ENCODE results near the gene DNMT3B. TPM values are rescaled to one million over a fixed set of nuclear protein-coding genes. Genes with fewer than 3 reads are reported as not detected.

DNMT3B gene
- total and polyA plus RNA-seq, 9 of the 15 experiments (the other 6 are each of a cell fraction or from before 2014, with no cell fraction given): 9.3 to 74.8 (median 49.1) TPM

GRCh38 chr20:32841632-32842031, 79.4 kb downstream of the DNMT3B start (continued):
- TF ChIP-seq, protein P1, sequence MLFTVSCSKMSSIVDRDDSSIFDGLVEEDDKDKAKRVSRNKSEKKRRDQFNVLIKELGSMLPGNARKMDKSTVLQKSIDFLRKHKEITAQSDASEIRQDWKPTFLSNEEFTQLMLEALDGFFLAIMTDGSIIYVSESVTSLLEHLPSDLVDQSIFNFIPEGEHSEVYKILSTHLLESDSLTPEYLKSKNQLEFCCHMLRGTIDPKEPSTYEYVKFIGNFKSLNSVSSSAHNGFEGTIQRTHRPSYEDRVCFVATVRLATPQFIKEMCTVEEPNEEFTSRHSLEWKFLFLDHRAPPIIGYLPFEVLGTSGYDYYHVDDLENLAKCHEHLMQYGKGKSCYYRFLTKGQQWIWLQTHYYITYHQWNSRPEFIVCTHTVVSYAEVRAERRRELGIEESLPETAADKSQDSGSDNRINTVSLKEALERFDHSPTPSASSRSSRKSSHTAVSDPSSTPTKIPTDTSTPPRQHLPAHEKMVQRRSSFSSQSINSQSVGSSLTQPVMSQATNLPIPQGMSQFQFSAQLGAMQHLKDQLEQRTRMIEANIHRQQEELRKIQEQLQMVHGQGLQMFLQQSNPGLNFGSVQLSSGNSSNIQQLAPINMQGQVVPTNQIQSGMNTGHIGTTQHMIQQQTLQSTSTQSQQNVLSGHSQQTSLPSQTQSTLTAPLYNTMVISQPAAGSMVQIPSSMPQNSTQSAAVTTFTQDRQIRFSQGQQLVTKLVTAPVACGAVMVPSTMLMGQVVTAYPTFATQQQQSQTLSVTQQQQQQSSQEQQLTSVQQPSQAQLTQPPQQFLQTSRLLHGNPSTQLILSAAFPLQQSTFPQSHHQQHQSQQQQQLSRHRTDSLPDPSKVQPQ (CRISPR knock-in tag; IDR thresholded peaks at IDR 0.05; ENCODE audit: borderline replicate concordance): no peak
- no peak for TF ChIP-seq MTA3 (IDR thresholded peaks at IDR 0.05; ENCODE audit: borderline replicate concordance)

DNA sequence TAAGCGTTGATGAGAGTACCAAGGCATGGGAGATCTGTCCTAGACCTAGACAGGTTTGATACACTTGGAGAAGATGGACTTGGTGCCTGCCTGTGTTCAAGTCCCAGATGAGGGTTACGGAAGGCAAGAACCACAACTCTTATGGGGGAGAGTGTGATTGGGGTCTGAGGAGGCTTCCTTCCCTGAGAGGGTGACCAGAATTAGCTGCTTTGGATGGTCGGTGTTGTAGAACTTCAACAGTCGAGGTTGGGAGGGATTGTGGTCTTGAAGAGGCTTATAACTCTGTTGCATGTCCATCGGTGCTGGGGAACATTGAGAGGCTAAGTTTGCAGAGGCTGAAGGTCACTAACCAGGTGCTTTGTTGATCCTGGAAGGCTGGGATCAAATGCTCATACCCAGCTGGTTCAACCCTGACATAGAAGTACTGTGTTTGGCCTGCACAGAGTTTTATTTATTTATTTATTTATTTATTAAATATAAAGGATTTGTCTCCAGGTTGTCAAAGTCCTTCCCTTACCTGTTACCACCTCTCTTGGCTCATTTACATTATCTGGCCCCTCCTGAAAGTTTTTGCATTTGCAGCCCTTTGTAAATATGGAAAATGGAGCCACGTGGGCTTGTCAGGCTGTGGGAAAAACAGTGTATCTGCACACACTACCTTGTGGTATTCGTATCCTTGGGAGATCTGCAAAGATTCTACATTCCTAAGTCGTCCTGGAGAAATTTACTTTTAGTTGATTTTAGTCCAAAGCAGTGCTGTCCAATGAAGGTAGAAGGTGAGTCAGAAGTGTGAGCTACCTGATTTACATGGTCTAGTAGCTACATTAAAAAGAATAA, 80.7 kb downstream of the DNMT3B start:
- no peak overlapping the region for H2AFZ ChIP-seq (ENCODE audit: low read depth, low read length)
- 89% methylated on average over 8 of the region's 8 CpGs for WGBS (ENCODE audit: insufficient coverage, low coverage, missing lambda C conversion rate)
- peaks cover 22% of the 10 kb centered on the region for H3K79me2 ChIP-seq (ENCODE audit: control insufficient read depth, insufficient read depth, low read length)
- ATAC-seq (no peak), DNase-seq (ENCODE audit: extremely low read depth in 1 of 4, low spot score in 3 of 4) (no peak), FAIRE-seq (no peak)
- H4K20me1 ChIP-seq (replicated peaks; ENCODE audit: control insufficient read depth, insufficient read depth, low read length): 0 out of 2 replicates have a peak, but pooled peaks cover 5% of the 10 kb centered on the region
- H3K4me3 ChIP-seq: no peak overlapping the region
- CTCF ChIA-PET (ENCODE audit: low intra/inter-chr PET ratio): no interaction called here
- no peaks in the 10 kb centered on the region for H3K4me1 ChIP-seq (replicated peaks in 1 of 2; ENCODE audit: control insufficient read depth in 2 of 2, insufficient read depth in 2 of 2, low read length in 2 of 2)
- H3K9me1 ChIP-seq (ENCODE audit: control insufficient read depth, insufficient read depth, low read length): peaks cover 2% of the 10 kb centered on the region
- H3K4me2 ChIP-seq (ENCODE audit: insufficient read depth, low read length): no peak overlapping the region
- POLR2A ChIA-PET: interaction anchor here (1.0 to 4.0 kb wide), 8 partner anchors 8 to 30 kb away, joined by 4 to 23 read pairs (median 6); partner anchors contain the start of gene MAPRE1
- BruUV-seq (replicated peaks): no TSS peak
- H3K36me3 ChIP-seq (ENCODE audit: control insufficient read depth, insufficient read depth, low read length): peaks cover 89% of the 10 kb centered on the region
- H3K27ac ChIP-seq (ENCODE audit: extremely low read depth, low read depth, low read length): no peak overlapping the region
- no peaks in the 10 kb centered on the region for H3K9me3 ChIP-seq (replicated peaks; ENCODE audit: control insufficient read depth, insufficient read depth, low read depth, low read length)
- no peak overlapping the region for H3K9ac ChIP-seq (ENCODE audit: insufficient read depth in 1 of 2, low read depth in 2 of 2, low read length in 2 of 2)
- in situ Hi-C loops (cut with MboI) (no loop called here), intact Hi-C loops (cut with micrococcal nuclease) (no loop called here)
- no peak for TF ChIP-seq GATAD2A (IDR thresholded peaks at IDR 0.05)
- no peak for TF ChIP-seq ESRRB (CRISPR knock-in tag; IDR thresholded peaks at IDR 0.05; ENCODE audit: borderline replicate concordance)
- no peaks in the 10 kb centered on the region for H3K27me3 ChIP-seq (ENCODE audit: control insufficient read depth in 2 of 2, insufficient read depth in 2 of 2, low read length in 2 of 2)

Data from K562 (cell line).